HG02798 (cell line): ENCODE data around the gene ATP6V1G1.
A peak's percentile ranks its signal among the peaks of the same experiment; 100 is the strongest.

Experiments
- ATAC-seq: cut with Tn5 transposase; IDR thresholded peaks from one replicate; pipeline ENCODE4 v1.9.1; 2021; ENCODE audit warnings: mild to moderate bottlenecking; ENCODE audit not compliant: unreplicated experiment, poor library complexity

The ATP6V1G1 gene

DNA sequence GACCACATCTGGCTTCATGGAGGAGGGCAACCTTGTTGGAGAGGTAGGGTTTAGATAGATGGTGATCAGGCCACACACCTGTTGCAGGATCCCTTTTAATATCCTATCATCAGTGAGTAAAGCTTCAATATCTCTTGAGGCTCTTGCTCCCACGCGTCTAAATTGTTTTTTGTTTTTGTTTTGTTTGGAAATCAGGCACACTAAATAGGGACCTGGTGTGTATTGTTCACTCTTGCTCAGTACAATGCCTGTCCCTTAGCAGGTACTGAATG is 20.9 kb downstream of the ATP6V1G1 start:
- ATAC-seq: no peak

DNA sequence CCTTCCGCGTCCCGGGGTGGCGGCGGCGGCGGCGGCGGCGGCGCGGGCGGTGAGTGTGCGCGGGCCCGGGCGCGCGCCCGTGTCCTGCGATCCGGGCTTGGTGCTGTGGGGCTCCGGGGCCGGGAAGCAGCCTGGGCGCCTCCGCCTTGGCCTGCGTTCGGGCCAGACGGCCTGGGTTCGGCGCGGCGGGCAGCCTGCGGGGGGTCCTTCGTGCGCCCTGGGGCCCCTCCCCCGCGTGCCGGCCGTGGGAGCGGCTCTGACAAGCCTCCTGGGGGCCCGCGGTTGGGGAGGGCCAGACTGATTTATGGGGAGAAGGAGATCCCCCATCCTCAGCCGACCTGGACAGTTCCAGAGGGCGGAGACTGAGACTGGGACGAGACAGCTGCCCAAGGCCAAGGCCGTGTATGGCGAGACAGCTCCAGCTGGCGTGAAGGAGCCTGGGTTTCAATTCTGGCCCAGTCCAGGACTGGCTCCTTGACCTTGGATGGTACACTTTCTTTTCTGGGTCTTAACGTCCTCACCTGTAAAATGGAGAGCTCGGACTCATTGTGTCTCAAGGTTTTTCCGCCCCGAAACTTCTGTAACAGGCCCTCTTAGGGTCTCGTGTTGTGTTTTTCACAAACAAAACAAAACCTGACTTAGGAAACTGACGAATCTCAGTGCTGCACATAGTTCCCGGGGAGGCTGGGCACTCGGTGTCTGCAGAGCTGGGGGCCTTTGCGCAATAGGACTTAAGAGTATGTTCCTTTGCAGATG is 24.1 kb downstream of the ATP6V1G1 start:
- ATAC-seq: peak; percentile 51

DNA sequence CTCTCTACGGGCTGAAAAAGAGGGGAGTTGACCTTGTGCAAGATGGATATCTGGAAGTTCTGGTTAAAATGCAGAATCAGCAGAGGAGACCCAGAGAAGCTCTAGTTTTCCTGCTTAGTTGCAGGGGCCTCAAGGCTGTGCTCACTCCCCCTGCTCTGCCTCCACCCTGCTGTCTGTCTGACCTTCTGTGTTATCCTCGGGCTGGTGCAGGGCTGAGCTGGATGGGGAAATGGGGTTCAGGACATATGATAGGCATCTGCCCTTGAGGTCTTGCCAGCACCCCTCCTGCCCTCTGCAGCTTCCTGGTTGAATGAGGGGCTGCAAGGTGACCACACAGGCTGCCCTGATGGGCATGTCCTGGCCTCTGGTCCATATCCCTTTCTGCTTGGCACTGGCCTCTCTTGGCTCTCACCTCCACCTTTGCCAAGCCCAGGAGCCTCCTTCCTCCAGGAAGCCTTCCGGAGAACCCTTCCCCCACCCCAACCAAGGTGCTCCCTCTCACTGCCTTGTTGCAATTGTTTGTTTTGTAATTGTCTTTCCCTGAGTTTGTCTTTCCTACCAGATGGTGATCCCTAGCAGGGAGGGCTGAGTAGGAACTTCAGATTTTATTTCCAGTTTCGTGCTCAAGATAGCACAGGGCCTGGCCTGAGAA is 24.8 kb downstream of the ATP6V1G1 start:
- no peak for ATAC-seq

DNA sequence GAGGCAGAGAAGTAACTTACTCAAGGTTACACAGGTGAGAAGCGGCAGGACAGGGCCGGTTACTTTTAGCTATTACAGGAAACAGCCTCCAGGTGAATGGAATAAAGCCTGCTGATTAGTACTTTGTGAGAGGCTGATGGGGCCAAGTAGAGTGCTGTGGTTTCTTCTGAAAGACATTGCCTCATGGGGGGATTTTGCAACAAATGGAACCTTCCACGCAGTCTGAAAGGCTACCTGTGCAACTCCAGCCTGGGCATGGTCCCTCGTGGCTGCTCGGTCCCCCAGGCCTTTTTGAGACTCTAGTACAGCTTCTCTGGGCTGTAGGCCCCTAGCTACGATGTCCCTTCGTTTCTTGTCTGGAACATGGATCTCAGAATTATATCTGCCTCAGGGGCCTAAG is 25.5 kb downstream of the ATP6V1G1 start:
- ATAC-seq: no peak

DNA sequence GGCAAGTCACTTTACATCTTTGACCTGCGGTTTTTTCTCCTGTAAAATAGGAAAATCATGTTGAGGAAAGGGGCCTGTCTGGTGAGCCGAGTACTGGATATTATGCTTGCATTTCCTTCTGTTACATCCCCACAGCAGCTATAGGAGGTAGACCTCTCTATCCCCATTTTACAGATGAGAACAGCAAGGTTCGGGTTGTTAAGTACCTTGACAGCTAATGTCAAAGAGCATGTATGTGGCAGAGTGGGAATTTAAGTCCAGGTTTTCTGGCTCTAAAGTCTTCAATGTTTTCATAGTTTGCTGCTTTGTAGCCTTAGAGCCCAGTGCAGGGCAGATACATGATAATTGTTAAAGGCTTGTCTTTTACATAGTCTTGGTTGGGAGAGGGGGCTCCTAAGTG is 26.4 kb downstream of the ATP6V1G1 start:
- ATAC-seq: no peak

DNA sequence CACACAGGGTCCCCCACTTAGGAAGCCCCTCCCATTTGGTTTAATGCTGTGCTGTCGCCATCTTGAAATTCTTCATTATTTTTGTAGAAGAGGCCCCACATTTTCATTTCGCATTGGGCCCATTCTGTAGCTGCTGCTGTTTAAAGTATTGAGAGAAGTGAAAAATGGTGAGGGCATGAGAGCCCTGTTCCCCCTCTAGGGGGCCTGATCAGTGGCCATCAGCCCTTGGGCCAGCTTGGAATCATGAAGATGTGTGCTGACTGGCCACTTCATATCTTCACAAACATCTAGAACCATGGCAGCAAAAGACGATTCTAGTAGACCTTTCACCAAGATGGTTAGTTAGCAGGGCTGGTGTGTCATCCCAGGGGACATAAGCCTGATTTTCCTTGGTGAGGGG is 26.8 kb downstream of the ATP6V1G1 start:
- ATAC-seq: no peak

DNA sequence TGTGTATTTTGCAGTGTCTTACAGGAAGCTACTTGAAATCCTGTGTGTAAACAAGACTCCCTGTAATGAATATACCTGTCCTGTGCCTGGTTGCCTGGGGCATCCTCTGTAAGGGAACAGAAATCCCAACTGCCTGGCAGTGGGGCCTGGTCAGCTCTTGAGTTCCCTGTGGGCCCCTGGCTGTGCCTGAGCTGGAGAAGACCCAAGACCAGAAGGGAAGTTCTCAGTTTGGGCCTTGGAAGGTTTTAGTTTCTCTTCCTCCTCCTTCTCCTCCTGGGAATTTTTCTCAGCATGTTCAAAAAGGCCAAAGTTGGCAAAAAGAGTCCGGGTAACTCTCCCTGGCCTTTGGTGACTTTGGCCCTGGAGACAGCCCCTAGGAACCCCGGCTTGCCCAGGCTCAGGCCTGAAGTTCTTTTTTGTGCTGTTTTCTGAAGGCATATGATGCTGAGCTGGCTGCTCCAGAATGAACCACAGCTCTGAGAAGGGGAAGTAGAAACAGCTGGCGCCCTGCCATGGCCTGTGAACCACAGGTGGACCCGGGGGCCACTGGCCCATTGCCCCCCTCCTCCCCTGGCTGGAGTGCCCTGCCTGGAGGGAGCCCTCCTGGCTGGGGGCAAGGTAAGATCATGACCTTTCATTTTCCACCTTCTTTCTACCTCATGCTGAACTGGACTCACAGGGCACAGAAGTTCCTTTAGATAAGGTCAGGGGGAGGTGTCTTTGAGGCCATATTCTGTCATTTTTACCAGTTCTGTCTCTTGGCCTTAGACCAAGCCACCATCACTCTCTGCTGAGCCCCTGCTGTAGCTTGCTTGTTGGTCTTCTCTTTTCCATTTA is 29.3 kb downstream of the ATP6V1G1 start:
- ATAC-seq: peak; percentile 81

DNA sequence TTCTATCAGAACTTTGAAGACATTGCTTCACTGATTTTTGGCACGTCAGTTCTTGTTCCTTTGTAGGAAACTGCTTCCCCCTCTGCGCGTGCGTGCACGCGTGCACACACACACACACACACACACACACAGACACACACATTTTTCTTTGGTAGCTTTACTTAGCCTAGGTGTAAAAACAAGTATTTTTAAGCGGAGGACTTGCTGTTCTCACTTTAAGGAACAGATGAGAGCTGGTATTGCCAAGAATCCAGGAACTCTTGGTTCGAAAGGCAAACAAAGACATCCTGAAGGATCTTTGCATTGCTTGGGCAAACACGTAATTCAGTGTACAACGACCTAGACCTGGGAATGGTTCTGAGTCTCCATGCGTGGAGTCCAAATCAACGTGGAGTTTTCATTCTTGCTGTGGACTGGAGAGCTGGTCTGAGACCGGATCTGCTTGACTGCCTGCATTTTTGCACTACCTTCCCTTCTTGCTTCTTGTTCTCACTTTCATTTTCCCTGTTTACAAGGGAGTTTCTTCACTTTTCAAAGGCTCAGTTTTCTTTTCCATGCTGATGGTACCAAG is 31.7 kb downstream of the ATP6V1G1 start:
- ATAC-seq: peak; percentile 45

DNA sequence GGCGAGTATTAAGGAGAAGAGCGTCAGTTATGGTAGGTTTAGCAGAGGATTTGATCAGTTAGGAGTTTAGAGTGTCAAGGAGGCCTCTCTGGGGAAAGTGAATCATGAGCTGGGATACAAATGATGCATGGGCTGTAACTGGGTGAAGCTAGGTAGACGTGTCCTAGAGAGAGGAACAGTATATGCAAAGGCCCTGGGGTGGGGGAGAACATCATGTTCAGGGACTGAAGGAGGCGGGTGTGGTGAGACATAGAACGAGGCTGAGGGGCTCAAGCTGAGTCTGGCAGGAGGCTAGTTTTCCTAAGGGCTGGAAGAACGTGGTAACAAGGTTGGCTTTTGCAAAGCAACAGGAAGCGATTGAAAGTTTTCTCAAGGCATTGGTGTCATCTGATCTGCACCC is 34.0 kb downstream of the ATP6V1G1 start:
- ATAC-seq: no peak

DNA sequence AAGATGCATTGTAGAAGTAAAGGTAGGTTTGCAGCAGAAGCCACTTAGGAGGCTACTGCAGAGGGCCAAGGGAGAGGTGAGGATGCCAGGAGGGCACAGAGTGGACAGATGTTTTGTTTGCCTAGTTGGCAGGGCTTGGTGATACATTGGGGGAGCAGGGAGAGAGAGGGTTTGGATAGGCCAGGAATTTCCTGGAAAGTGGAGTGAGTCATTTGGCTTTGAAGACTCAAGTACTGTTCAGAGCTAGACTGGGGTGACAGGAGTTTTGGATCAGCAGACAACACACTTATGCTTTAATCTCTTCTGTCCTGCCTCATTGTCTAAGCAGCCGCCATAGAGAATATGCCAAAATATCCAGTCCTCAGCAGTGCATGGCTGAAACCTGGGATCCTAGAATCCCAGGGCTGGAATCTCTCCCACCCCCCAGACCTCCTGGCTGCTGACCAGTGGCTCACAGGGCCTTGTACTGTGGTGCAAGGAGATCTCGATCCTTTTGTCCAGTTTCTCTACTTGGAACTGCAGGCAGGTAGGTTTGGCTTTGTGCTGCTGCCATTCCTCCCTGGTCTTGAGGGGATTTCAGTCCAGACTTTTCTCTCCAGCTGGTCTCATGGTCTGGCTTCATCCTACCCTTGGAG is 34.5 kb downstream of the ATP6V1G1 start:
- ATAC-seq: no peak

DNA sequence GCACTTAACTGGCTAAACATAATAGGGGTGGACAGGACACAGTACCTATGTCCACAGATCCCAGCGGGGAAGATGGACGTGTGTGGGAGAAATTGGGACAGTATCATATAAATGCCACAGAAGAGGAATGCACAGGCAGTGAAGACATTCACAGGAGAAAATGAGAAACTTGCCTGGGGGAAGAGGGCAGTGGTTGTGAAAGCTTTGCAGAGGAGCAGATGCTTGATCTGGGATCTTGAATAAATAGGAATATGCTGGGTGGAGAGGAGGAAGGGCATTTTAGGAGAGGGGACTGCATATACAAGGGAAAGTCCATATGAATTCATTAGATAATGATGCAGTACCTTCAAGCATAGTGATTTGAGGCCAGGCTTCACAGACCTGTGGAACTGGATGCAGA is 37.1 kb downstream of the ATP6V1G1 start:
- ATAC-seq: no peak

DNA sequence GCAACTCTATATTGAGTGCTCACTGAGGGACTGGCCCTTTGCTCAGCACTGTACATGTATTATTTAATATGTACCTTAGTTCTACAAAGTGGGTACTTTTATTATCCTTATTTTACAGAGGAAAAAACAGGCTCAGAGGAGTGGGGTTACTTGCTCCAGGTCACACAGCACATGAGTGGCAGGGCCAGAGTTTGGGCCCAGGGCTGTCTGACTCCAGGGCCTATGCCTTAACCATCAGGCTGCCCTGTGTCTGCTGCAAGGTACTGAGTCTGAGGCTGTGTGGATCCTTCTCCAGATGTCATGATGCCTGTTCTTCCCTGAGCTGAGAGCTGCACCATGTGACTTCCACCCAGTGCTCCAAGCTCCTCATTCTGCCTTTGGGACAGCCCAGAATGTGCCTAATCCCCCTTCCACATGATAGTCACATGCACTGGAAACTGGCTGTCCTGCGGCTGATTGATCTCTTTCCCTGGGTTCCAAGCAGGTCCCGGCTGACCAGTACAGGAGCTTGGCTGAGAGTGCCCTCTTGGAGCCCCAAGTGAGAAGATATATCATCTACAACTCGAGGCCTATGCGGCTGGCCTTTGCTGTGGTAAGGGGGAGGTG is 38.9 kb downstream of the ATP6V1G1 start:
- no peak for ATAC-seq

DNA sequence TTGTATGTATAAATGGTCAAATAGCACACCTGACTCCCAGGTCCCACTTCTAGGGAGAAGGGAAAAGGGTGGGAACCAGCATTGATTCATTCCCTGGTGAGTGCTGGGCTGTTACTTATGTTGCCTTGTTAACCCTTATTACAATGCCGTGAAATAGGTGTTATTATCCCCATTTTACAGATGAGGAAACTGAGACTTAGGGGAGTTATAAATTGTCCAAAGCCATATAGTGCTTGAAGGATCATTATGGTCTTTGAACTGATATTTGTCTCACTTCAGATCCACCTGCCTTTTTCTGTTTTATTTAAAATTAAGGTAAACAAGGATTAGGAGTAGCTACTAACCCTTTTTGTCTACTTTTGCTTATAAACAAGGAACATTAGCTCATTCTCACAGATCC is 40.0 kb downstream of the ATP6V1G1 start:
- ATAC-seq: no peak

DNA sequence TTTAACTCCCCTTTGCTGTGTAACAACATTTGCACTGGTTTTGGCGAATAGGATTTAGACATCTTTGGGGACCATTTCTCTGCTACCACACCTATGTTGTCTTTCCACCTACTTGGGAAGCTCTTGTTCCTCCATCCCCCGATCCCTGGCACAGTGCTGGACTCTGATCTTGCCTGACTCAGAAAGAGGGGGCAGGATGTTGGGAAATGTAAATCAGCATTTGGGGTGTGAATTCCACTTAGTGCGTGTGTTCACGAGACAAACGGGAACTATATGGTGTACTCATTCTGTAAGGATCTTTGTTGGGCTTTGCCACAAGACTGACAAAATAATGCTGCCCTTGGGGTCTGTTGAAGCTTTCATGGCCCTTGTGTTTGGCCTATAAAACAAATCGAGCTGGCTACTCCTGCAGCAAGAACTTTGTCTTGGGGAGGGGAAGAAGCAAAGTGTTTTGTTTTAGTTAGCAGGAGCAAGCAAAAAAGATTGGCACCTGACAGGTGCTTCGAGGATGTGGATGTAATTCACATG is 42.1 kb downstream of the ATP6V1G1 start:
- ATAC-seq: no peak

DNA sequence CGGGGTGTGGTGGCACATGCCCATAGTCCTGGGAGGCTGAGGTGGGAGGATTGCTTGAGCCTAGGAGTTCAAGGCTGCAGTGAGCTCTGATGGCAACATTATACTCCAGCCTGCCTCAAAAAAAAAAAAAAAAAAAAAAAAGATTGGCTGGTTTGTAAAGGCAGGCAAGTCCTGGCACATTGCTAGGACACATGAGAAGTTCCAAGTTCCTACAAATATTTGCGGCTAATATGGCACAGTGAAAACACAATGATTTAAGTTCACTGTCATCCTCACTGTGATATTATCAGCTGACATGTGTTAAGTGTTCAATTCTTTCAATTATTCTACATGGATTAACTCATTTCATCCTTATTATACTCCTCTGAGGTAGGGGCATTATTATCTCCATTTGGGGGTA is 43.6 kb downstream of the ATP6V1G1 start:
- no peak for ATAC-seq

DNA sequence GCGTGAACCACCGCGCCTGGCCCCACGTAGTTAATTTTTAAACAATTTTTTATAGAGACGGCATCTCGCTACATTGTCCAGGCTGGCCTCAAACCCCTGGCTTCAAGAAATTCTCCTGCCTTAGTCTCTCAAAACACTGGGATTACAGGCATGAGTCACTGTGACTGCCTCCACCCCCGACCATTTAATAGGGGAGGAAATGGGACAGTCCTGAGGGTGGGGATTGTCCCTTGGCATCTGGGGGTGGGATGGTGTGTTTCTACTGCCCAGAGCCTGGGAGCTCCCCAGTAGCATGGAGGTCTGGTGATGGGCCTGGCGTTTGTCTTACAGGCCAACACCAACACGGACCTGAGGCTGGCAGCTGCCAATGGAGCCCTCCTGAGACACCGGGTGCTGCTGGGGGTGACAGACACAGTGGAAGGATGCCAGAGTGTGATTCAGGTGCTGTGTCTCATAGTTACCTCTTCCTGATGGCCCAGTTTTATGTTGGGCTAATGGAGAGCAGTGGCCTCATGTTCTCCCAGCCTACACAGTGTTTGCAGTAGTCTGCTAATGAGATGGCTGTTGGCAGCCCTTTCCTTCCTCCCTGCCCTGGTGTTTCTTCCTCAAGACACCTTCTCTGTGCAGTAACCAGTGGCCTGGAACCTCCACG is 46.0 kb downstream of the ATP6V1G1 start:
- ATAC-seq: no peak

DNA sequence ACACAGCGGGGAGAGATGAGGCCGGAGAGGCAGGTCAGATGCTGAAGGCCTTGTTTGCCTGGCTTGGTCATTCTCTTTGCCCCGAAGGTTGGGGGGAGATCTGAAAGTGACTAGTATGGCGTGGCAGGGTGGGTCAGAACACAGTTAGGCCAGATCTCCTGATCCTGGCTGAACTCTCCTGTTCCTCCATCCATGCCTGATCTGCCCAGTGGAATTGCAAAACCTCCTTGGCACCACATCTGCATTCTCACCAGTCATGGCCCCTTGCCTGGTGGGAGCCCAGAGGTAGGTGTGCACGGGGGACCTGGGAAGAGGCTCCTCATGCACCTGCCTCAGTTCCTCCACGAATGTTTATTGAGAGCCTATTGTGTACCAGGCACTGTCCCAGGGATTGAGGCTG is 46.8 kb downstream of the ATP6V1G1 start:
- ATAC-seq: no peak

DNA sequence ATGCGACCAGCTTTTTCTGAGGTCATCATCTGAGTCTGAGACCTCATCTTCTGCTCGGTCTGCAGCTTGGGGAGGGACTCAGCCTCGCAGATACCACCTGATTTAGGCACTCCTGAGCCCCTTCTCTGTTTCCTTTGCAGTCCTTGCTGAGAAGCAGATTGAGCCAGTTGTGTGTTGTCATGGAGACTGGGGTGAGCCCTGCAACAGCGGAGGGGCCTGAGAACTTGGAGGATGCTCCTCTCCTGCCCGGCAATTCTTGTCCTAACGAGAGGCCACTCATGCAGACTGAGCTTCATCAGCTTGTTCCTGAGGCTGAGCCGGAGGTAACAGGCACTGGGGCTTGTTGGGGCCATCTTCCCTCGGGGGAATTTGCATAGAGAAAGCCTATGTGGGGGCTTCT is 50.8 kb downstream of the ATP6V1G1 start:
- ATAC-seq: no peak

DNA sequence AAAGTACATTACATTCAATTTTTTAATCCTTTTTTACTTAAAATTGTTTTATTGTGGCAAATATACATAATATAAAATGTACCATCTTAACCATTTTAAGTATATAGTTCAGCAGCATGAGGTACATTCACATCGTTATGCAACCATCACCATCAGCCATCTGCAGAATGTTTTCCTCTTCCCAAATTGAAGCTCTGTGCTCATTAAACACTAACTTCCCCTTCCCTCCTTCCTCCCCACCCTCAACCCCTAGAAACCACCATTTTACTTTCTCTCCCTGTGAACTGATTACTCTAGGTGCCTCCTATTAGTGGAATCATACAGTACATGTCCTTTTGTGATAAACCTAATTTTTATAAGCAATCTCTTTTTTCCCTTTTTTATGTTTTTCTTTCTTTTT is 54.4 kb downstream of the ATP6V1G1 start:
- ATAC-seq: no peak

DNA sequence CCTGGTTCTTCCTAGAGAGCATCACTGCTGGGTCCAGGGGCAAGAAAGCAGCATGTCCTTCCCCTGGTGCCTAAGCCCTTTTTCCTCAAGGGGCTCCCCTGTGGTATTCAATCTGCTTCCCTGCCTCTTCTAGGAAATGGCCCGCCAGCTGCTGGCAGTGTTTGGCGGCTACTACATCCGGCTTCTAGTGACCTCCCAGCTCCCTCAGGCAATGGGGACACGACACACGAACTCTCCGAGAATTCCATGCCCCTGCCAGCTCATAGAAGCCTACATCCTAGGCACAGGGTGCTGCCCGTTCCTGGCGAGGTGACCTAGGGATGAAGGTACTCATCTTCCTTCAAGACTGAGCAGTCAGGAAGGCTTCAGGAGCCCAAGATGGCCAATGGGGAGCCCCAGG is 55.4 kb downstream of the ATP6V1G1 start:
- ATAC-seq: no peak
